ENCODE results near the gene AOAH. TPM values are rescaled to one million over a fixed set of nuclear protein-coding genes. Genes with fewer than 3 reads are reported as not detected.

AOAH gene
- total RNA-seq, 1 experiment from 2014 or later: 0.39 TPM

DNA sequence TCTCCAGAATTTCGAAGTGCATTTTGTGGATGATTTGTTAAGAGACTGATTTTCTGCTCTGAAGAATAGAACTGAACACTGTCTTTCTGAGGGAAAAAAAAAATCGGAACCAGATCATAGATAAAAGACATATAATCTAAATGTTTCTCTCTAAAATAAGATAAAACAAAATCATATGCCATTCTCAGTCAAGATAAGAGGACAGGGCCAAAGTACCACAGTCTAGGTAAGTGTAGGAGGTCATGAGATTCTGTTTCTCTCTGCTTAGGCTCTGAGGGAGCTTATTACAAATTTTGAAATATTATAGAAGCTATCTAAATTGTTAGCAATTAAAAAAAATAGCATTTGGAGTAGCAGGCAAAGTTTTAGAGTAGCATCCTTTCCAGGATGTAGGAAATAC lies 702 bp upstream of the AOAH start:
- H3K18ac ChIP-seq (ENCODE audit: insufficient read length, low read depth, low read length): no peak overlapping the region
- no peaks in the 10 kb centered on the region; the same call in 1 of the 2 replicates for H3K27me3 Mint-ChIP-seq (ENCODE audit: low read depth)
- H2BK15ac ChIP-seq (ENCODE audit: low read depth, low read length): no peak overlapping the region
- H3K79me2 ChIP-seq (ENCODE audit: insufficient read depth, low read length): no peaks in the 10 kb centered on the region
- no peak overlapping the region for H3K4me2 ChIP-seq (ENCODE audit: insufficient read depth, insufficient read length, low read length)
- no peak overlapping the region for H3K27ac ChIP-seq (ENCODE audit: insufficient read length, low read depth, low read length)
- peaks cover 5 to 6% of the 10 kb centered on the region in 2 experiments; a peak in 2 of 5 replicates for H3K9me3 Mint-ChIP-seq
- TF ChIP-seq, protein P1, sequence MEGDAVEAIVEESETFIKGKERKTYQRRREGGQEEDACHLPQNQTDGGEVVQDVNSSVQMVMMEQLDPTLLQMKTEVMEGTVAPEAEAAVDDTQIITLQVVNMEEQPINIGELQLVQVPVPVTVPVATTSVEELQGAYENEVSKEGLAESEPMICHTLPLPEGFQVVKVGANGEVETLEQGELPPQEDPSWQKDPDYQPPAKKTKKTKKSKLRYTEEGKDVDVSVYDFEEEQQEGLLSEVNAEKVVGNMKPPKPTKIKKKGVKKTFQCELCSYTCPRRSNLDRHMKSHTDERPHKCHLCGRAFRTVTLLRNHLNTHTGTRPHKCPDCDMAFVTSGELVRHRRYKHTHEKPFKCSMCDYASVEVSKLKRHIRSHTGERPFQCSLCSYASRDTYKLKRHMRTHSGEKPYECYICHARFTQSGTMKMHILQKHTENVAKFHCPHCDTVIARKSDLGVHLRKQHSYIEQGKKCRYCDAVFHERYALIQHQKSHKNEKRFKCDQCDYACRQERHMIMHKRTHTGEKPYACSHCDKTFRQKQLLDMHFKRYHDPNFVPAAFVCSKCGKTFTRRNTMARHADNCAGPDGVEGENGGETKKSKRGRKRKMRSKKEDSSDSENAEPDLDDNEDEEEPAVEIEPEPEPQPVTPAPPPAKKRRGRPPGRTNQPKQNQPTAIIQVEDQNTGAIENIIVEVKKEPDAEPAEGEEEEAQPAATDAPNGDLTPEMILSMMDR (conservative IDR thresholded peaks at IDR 0.05): no peak
- no peak overlapping the region for H2AK5ac ChIP-seq (ENCODE audit: insufficient read length, low read length)
- no peaks in the 10 kb centered on the region for H3K79me1 ChIP-seq (ENCODE audit: insufficient read depth, low read depth, low read length, poor library complexity, severe bottlenecking)
- no peak overlapping the region for H3K9ac ChIP-seq (ENCODE audit: extremely low read depth, insufficient read length, low read length)
- no peak overlapping the region for H4K8ac ChIP-seq (replicated peaks; ENCODE audit: insufficient read length, low read depth, low read length)
- no peak for DNase-seq
- no peak overlapping the region for H3K4me3 Mint-ChIP-seq
- no peak overlapping the region for H3K4ac ChIP-seq (ENCODE audit: low read depth, low read length)
- H3K23ac ChIP-seq (ENCODE audit: insufficient read length, low read depth, low read length): no peak overlapping the region
- no peak overlapping the region for H2AFZ ChIP-seq (ENCODE audit: low read length)
- H3K27me3 ChIP-seq (ENCODE audit: insufficient read depth, low read length): no peaks in the 10 kb centered on the region
- no peaks in the 10 kb centered on the region for H3K9me3 ChIP-seq (ENCODE audit: control insufficient read depth, low read depth, low read length)
- no peak overlapping the region for H2BK5ac ChIP-seq (ENCODE audit: insufficient read length, low read length)
- no peak overlapping the region for H2BK20ac ChIP-seq (ENCODE audit: low read depth, low read length, poor library complexity, severe bottlenecking)
- no peaks in the 10 kb centered on the region for H4K20me1 ChIP-seq (ENCODE audit: control insufficient read depth, insufficient read depth, insufficient read length)
- no peak overlapping the region for H2BK120ac ChIP-seq (ENCODE audit: low read depth, low read length, poor library complexity, severe bottlenecking)
- H3T11ph ChIP-seq (ENCODE audit: low read length): no peak overlapping the region
- H3K4me1 ChIP-seq (ENCODE audit: insufficient read depth, low read length): no peaks in the 10 kb centered on the region
- no peak overlapping the region for H2BK12ac ChIP-seq (ENCODE audit: insufficient read length, low read depth, low read length)
- no peaks in the 10 kb centered on the region for H3K36me3 Mint-ChIP-seq (ENCODE audit: insufficient read depth in 1 of 3, low read depth in 3 of 3)
- no CpG with 5 or more reads among the region's 2 CpGs for WGBS (ENCODE audit: extremely low coverage, insufficient read length, low lambda C conversion rate)
- no peak overlapping the region for H4K91ac ChIP-seq (ENCODE audit: insufficient read length, low read depth, low read length)
- no peak overlapping the region for H3K56ac ChIP-seq (ENCODE audit: insufficient read length, low read depth, low read length)
- no peaks in the 10 kb centered on the region for H3K4me1 Mint-ChIP-seq
- no peak overlapping the region for H4K5ac ChIP-seq (ENCODE audit: insufficient read length, low read depth, low read length)
- H3K14ac ChIP-seq (ENCODE audit: insufficient read depth, low read length): no peak overlapping the region
- H3K27ac Mint-ChIP-seq: no peak overlapping the region
- H3K23me2 ChIP-seq (ENCODE audit: insufficient read length, low read depth, low read length, poor library complexity, severe bottlenecking): no peaks in the 10 kb centered on the region

Data from H9 (cell line).